Measurements from ENCODE around the gene CEMIP.

Gene CEMIP

GRCh38 chr15:80778964-80779657 lies at the start of gene CEMIP:
TSS of gene CEMIP (plus strand) at chr15:80779370. CDS start at chr15:80873880, 94,510 bp downstream.
- DNase-seq = peak; percentile 93

- DNase-seq = no peak
Measured at GRCh38 chr15:80730387-80730786, 48.8 kb upstream of the CEMIP start.

GRCh38 chr15:80730926-80731325 lies 48.2 kb upstream of the CEMIP start:
- no peak for DNase-seq

GRCh38 chr15:80732167-80732566 lies 47.0 kb upstream of the CEMIP start:
- no peak for DNase-seq

- no peak for DNase-seq
Measured at GRCh38 chr15:80732818-80733217, 46.4 kb upstream of the CEMIP start.

GRCh38 chr15:80733460-80733859 lies 45.7 kb upstream of the CEMIP start:
- no peak for DNase-seq

GRCh38 chr15:80735344-80735743 lies 43.8 kb upstream of the CEMIP start:
- DNase-seq = no peak

GRCh38 chr15:80736560-80736959 lies 42.6 kb upstream of the CEMIP start:
- no peak for DNase-seq

GRCh38 chr15:80739919-80740318 lies 39.3 kb upstream of the CEMIP start:
- no peak for DNase-seq

GRCh38 chr15:80742081-80742480 lies 37.1 kb upstream of the CEMIP start:
- no peak for DNase-seq

- no peak for DNase-seq
Measured at GRCh38 chr15:80743189-80743833, 35.9 kb upstream of the CEMIP start.

- no peak for DNase-seq
Measured at GRCh38 chr15:80744415-80744814, 34.8 kb upstream of the CEMIP start.

GRCh38 chr15:80744826-80745225 lies 34.3 kb upstream of the CEMIP start:
- no peak for DNase-seq

GRCh38 chr15:80745888-80746287 lies 33.3 kb upstream of the CEMIP start:
- no peak for DNase-seq

- no peak for DNase-seq
Measured at GRCh38 chr15:80747317-80748053, 31.7 kb upstream of the CEMIP start.

- no peak for DNase-seq
Measured at GRCh38 chr15:80749589-80749988, 29.6 kb upstream of the CEMIP start.

GRCh38 chr15:80750575-80750974 lies 28.6 kb upstream of the CEMIP start:
- no peak for DNase-seq

- DNase-seq = no peak
Measured at GRCh38 chr15:80752204-80752603, 27.0 kb upstream of the CEMIP start.

GRCh38 chr15:80753161-80753560 lies 26.0 kb upstream of the CEMIP start:
- no peak for DNase-seq

GRCh38 chr15:80754014-80754413 lies 25.2 kb upstream of the CEMIP start:
- no peak for DNase-seq

- no peak for DNase-seq
Measured at GRCh38 chr15:80755885-80756284, 23.3 kb upstream of the CEMIP start.

- DNase-seq = no peak
Measured at GRCh38 chr15:80758130-80758745, 20.9 kb upstream of the CEMIP start.

GRCh38 chr15:80760960-80761359 lies 18.2 kb upstream of the CEMIP start:
- DNase-seq = no peak

GRCh38 chr15:80761754-80762153 lies 17.4 kb upstream of the CEMIP start:
- DNase-seq = no peak
